Stimulated activated CD4-positive, alpha-beta T cell treated with anti-CD3 and anti-CD28 coated beads, Interleukin-2, amount 100 ng/mL, for 24 hours (primary cell): ENCODE results near the gene PPP4R4.
"Not testable (repeated sequence)": the region's sequence is repeated elsewhere in the genome, so short reads cannot be mapped to it uniquely, and the experiment has no call there.

ENCODE experiments used
- DNase-seq, 2 donors: peaks; one replicate each; pipeline ENCODE4 v3.0.0-alpha.2; 2020

PPP4R4 gene

DNA sequence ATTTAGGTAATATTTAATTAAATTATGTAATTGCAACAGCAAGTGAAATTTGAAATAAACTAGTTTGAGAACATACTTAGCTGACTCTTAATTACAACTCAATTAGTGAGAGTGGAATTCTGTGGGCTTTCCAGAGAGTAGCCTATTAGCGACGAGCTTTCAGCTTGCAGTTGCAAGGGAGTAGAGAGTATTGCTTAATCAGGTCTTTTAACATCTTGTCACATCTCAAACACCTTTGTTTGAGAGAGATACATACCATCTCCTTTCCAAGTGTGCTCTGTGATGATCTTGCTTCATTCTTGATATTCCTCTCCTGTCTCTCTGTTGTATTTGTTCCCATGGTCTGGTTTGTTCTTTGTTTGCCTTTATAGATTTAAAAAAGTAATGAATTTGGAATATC lies 7.7 kb downstream of the PPP4R4 start:
- no peak for DNase-seq

DNA sequence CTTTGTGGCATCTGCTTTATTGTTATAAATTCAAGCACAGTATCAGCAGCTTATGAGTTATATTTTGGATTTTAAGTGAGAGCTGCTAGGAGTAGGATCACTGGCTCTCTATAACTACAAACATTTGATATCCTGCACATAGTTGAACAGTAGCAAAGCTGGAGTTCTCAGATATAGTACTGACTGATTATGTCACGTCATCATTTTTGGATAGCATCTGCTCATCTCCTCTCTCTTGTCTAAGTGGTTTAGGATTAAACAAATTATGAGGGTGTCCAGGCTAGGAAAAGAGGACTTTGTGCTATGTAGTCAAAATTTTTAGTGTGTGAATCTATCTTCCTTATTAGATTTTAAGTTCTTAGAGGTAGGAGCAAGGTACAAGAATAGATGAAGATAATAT lies 18.4 kb downstream of the PPP4R4 start:
- no peak for DNase-seq

DNA sequence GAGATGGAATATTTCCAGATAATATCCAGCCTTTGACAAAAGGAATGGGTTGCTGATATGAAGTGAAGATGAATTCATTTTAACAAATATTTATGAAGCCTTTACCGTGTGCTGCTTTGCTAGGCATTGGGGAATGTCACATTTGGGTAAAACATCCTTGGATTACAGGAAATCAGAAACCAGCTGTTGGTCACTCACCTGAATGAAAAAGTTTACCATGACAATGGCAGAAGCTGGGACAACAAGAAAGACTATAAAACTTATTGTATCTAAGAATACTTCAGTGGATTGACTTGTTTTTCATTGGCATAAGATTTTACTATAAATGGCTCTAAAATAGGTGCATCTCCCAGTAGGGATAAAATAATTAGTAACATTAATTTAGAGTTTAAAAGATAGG lies 19.7 kb downstream of the PPP4R4 start:
- DNase-seq, result no peak

DNA sequence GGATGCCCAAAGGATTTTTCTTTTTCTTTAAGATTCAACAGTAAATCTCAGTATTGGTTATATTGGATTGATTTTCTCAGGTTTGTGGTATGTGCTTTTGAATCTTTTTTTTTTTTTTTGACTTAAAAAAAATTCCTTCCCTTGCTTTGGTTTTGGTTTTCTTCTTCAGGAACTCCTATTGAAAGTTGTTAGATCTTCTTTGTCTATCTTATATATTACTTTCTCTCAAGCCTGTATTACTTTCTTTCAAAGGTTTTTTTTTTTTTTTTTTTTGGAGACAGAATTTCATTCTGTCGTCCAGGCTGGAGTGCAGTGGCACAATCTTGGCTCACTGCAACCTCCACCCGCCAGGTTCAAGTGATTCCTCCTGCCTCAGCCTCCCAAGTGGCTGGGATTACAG lies 21.9 kb downstream of the PPP4R4 start:
- no peak for DNase-seq

DNA sequence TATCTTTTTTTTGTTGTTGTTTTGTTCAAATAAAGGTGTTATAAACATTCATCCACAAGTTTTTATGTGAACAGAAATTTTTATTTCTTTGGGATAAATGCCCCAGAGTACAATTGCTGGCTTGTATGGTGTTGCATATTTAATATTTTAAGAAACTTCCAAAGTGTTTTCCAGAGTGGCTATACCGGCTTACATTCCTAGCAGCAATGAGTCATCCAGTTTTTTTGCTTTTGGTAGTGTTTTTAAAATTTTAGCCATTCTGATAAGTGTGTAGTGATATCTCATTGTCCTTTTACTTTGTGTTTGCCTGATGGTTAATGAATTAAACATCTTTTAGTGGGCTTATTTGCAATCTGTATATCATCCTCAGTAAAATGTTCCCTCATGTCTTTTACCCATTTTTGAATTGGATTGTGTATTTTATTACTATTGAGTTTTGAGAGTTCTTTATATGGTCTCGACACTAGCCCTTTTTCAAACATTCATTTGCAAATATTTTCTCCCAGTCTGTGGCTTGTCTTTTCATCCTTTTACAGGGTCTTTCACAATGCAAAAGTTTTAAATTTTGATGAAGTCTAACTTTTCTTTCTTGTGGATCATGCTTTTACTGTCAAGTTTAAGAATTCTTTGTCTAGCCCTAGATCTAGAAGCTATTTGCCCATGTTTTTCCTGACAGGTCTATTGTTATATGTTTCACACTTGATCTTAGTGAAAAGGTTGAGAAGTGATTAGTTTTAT lies 29.5 kb downstream of the PPP4R4 start:
- no peak for DNase-seq

DNA sequence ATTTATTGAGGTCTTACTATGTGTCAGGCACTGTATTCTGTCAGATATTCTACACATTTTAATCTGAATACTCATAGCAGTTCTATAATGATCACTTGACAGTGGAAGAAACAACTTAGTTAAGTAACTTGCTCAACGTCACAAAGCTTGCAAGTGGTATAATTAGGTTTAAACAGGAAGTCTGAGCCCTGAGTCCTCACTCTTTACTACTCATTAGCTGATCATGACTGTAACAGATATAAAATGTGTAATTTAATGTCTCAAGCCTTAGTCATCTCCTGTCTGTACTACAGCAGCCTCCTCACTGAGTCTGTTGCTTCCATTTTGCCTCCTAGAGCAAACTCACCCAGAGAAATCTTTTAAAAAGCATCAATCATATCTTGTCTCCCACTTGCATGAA lies 38.9 kb downstream of the PPP4R4 start:
- DNase-seq, result no peak

DNA sequence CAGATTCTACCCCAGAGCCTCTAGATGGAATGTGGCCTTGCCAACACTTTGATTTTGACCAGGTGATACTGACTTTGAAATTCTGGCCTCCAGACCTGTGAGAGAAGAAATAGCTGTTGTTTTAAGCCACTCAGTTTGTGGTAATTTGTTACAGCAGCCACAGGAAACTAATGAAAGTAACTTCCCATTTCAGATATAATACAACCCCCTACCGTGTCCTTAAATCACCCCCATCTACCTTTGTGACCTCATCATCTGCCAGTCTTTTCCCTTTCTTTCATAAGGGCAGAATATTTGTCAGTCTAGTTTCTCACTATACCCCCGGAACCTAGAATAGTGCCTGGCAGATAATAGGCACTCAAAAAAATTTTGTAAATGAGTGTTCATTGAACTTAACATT lies 39.6 kb downstream of the PPP4R4 start:
- no peak for DNase-seq

DNA sequence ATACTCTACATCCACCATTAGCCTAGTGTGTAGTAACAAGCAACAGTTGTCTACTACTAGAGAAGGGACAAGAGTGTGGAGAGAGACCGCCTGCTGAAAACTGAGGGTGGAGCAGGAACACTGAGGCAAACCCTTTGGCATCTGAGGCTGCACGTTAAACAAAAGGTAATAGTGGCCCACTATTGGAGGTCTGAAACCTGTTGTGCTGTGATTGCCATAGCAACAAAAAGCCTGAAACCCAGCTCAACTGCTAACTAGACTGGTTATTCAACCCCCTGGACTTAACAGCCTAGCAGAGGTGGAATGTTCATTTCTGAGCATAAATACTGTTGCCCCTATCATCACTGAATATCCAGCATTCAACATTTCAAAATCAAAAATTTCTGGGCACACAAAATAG lies 43.0 kb downstream of the PPP4R4 start:
- no peak for DNase-seq

DNA sequence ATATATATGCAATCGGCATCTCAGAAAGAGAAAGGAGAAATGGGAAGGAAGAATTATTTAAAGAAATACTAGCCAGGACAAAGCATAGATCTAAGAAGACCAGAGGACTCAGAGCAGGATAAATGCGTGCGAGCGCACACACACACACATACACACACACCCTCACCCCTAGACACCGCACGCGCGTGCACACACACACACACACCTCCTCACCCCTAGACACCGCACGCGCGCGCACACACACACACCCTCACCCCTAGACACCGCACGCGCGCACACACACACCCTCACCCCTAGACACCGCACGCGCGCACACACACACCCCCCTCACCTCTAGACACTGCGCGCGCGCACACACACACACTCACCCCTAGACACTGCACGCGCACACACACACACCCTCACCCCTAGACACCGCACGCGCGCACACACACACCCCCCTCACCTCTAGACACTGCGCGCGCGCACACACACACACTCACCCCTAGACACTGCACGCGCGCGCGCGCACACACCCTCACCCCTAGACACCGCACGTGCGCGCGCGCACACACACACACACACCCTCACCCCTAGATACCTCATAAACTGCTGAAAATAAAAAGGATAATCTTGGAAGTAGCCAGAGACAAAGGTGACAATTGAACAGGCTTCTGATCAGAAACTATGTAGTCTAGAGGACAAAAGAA lies 44.2 kb downstream of the PPP4R4 start:
- DNase-seq, result not testable (repeated sequence)

DNA sequence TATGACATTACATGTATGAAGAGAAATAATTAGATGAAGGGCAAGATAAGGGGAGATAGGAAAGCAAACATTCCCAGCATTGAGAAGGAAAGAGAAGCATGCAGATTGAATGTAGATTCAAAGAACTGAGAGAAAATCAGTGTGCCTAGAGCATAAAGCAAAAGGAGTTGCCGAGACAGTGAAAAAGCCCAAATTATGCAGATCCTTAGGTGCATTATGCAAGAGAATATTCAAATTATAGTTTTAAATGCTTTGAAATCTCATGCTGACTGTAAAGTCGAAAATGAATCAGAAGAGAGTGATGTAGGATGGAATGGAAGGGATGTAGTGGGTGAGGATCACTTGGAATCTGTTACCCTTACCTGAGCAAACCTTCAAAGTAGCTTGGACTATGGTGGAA lies 49.9 kb downstream of the PPP4R4 start:
- DNase-seq, result no peak

DNA sequence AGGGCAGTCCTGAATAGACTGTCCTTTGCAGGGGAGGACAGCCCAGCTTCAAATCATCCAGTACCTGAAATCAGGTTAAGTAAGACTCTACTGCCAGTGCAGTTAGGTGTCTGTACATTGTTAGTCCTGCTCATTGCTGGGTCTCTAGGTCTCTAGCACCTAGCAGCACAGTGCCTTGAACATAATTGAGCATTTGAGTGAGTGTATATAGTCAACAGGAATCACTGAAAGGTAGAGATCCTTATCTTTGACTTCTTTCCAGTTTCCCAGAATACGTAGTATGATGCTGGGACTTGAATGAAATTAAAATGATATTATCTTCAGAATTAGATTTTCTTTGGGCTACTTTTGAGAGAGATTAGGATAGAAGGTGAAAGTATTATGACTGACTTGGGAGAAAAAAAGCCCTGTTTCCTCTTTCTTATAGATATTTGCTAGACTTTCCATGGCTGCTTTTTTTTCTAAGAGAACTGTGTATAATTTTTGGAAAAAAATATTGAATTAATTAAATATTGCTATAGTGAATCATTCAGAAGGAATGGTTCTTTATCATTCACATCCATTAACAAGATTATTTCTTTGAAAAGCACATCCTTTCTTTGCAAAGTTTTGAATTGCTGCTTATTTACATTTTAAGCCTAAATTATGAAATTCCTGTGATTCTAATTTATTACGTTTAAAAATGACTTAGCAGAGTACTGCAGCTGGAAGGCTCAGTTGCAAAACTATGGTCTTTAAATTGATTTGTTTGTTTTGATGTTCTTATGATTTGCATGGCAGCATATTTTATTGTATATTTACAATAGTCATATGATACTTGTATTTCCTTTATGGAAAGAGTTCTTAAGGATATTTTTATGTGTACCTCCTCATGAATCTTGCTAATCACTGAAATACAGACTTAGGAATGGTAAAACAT lies 51.6 kb downstream of the PPP4R4 start:
- no peak for DNase-seq

DNA sequence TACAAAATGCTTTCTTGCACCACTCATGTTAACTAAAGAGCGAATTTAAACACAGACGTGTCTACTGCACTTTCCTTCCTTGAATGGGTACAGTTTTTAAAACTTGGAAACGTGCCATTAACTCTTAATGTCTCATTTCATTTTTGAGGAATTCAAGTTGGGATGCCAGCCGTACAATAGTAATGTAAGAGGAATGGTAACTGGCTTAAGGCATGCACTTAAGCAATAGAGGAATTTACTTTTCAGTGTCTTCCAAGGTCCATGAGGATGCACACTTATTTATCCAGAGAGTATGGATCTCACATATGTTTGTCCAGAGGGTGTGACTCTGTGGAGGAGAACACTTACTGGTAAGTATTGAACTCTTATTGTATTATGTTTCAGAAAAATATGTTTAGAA lies 52.9 kb downstream of the PPP4R4 start:
- no peak for DNase-seq

DNA sequence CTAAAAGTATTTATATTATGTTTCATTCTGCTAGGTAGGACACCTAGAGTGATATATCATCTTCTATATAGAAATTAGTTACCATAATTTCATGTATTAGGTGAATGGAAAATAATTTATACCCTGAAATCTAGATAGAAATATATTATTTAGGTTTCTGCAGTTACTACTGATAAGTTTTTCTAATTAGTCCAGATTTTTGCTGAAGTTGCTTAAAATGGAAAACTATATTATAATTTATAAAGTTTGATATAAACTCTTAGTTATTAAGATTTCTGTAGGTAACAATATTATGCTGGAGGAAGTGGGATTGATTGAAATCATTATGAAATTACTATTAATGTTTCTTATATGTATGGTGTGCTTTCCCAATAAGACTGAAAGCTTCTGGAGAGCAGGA lies 62.9 kb downstream of the PPP4R4 start:
- no peak for DNase-seq

DNA sequence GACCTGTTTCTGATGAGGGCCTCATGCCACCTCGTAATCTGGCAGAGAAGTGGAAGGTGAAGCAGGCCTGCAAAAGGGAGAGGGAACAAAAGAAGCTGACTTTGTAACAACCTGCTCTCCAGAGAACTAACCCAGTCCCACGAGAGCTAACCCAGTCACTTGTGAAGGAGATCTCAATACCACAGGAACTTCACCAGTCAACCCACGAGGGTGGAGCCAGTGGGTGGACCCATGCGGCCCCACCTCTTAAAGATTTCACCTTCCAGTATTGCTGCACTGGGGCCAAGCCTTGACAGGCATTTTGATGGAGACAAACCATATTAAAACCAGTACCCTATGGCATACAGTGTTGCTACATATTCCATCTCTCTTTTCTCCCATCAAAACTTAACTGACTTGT lies 63.9 kb downstream of the PPP4R4 start:
- peak in 1 of 2 donors; percentile 3 for DNase-seq

DNA sequence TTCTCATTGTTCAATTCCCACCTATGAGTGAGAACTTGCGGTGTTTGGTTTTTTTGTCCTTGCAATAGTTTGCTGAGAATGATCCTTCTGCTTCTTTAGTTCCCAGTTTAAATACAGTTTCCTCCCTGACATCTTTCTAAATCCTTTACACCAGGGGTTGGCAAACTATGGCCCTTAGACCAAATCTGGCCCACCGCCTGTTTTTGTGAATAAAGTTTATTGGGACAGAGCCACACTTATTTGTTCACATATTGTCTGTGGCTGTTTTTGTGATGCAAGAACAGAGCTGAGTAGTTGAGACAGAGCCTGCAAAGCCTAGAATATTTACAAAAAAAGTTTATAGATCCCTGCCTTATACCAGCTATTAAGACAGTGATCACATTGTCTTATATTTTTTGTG lies 65.3 kb downstream of the PPP4R4 start:
- no peak for DNase-seq

DNA sequence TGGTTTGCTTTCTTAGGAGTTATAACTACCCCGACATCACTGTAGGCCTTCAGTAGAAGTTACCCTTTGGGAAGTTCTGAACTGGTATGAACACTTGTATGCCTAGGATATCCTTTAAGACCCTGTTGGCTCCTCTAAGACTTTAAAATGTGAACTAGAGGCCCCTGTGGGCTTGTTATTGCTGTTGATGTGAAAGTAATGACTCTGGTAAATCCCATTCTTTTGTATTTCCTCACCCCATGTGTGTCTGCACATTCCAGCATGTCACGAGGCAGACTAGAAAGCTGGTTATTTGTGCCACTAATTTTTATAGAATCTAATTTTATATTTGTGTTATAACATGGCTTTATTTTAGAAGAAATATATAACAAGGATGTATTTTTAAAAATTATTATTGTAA lies 70.1 kb downstream of the PPP4R4 start:
- no peak for DNase-seq

DNA sequence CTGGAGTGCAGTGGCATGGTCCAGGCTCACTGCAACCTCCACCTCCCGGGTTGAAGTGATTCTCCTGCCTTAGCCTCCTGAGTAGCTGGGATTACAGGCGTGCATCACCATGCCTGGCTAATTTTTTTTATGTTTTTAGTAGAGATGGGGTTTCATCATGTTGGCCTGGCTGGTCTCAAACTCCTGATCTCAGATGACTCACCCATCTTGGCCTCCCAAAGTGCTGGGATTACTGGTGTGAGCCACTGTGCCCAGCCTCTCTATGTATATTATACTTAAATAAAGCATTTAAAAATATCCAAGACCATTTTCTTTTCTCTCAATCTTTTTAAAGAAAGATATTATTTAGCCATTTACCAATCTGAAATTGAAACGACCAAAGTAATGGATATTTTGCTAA lies 90.1 kb downstream of the PPP4R4 start:
- not testable (repeated sequence) for DNase-seq

DNA sequence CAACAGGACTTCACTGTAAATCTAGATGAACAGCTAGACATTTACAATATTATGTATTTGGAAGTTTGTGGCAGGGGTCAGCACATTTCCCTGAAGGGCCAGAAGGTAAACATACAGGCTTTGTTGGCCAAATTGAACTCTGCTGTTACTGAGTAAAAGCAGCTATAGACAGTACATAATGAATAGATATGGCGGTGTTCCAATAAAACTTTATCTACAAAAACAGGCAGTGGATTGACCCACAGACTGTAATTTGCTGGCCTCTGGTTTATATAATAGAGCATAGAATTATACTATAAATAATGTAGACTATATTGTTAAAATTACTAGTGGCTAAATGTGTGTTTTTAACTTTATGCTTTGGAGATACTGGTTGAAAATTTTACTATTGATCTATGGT lies 93.2 kb downstream of the PPP4R4 start:
- no peak for DNase-seq

DNA sequence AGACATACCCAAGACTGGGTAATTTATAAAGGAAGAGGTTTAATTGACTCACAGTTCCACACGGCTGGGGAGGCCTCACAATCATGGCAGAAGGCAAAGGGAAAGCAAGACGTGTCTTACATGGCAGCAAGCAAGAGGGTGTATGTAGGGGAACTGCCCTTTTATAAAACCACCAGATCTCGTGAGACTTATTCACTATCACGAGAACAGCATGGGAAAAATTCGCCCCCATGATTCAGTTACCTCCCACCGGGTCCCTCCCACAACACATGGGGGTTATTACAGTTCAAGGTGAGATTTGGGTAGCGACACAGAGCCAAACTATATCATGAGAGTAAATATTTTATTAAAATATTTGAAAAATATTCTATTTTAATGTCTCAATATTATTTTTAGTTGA lies 94.5 kb downstream of the PPP4R4 start:
- not testable (repeated sequence) for DNase-seq

DNA sequence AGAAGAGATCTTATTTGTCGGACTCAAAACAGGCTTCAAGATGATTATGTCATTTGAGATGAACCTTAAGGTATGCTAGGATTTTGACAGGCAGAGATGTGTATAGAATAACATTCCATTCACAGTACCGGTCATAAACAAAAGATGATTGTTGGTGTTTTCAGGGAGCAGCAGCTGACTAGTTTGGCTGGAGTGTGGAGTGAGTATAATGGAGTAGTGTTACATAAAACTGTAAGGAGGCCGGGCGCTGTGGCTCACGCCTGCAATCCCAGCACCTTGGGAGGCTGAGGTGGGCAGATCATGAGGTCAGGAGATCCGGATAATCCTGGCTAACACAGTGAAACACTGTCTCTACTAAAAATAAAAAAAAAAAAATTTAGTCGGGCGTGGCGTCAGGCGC lies 95.0 kb downstream of the PPP4R4 start:
- no peak for DNase-seq

DNA sequence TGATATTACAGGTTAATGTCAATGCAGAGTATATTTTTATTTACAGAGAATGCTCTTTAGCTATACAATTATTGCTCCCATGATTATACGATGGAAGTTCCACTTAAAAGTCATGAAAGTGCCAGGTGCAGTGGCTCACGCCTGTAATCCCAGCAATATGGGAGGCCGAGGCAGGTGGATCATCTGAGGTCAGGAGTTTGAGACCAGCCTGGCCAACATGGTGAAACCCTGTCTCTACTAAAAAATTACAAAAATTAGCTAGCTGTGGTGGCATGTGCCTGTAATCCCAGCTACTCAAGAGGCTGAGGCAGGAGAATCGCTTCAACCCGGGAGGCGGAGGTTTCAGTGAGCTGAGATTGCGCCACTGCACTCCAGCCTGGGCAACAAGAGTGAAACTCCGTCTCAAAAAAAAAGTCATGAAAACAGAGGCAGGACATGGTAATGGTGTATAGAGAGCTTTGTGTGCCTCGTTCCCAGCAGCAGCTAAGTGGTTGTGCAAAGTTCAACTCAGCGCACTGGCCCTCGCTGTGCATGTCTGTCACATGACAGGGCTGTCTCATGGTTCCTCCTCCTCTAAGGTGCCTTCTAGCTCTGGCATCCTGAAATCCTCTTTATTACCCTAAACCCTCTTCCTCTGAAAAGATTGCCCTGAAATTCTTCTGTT lies 102.9 kb downstream of the PPP4R4 start:
- DNase-seq, result not testable (repeated sequence)

DNA sequence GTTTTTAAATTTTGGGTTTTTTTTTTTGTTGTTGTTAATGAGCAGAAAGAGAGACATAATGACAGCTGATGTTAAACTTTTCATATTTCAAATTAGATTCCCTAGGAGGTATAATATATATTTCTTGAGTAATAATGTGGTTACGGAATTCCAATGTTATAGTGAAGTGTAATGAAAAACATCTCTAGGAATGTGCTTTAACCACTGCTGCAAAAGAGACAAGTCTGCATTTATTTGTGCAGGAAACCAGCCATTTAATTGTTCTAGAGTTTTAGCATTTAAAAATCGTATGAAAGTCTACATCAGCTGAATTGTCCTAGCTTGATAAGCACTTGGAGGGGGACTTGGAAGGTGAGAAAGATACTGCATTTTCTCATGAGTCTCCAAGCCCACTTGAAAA lies 104.6 kb downstream of the PPP4R4 start:
- DNase-seq, result no peak
